ENCODE results near the gene COL6A1.
"Not testable (repeated sequence)": the region's sequence is repeated elsewhere in the genome, so short reads cannot be mapped to it uniquely, and the experiment has no call there.

The COL6A1 gene

GRCh38 chr21:45945066-45945867, 36.3 kb upstream of the COL6A1 start:
- DNase-seq (ENCODE audit: low spot score), result peak; percentile 26

GRCh38 chr21:45945868-45946210, 35.7 kb upstream of the COL6A1 start:
- peak; percentile 39 for DNase-seq (ENCODE audit: low spot score)

GRCh38 chr21:45947296-45947695, 34.3 kb upstream of the COL6A1 start:
- no peak for DNase-seq (ENCODE audit: low spot score)

GRCh38 chr21:45947716-45948255, 33.8 kb upstream of the COL6A1 start:
- no peak for DNase-seq (ENCODE audit: low spot score)

- peak; percentile 31 for DNase-seq (ENCODE audit: low spot score)
Observed at GRCh38 chr21:45948576-45949141, 32.9 kb upstream of the COL6A1 start.

GRCh38 chr21:45949928-45950739, 31.4 kb upstream of the COL6A1 start:
- peak; percentile 39 for DNase-seq (ENCODE audit: low spot score)

GRCh38 chr21:45950740-45951515, 30.6 kb upstream of the COL6A1 start:
- peak; percentile 91 for DNase-seq (ENCODE audit: low spot score)

- DNase-seq (ENCODE audit: low spot score), result no peak
Observed at GRCh38 chr21:45951676-45952075, 29.9 kb upstream of the COL6A1 start.

- DNase-seq (ENCODE audit: low spot score), result not testable (repeated sequence)
Observed at GRCh38 chr21:45952527-45952926, 29.0 kb upstream of the COL6A1 start.

- no peak for DNase-seq (ENCODE audit: low spot score)
Observed at GRCh38 chr21:45952974-45953373, 28.6 kb upstream of the COL6A1 start.

GRCh38 chr21:45954261-45954660, 27.3 kb upstream of the COL6A1 start:
- DNase-seq (ENCODE audit: low spot score), result peak; percentile 75

GRCh38 chr21:45954921-45955320, 26.6 kb upstream of the COL6A1 start:
- no peak for DNase-seq (ENCODE audit: low spot score)

- DNase-seq (ENCODE audit: low spot score), result no peak
Observed at GRCh38 chr21:45957551-45957950, 24.0 kb upstream of the COL6A1 start.

- no peak for DNase-seq (ENCODE audit: low spot score)
Observed at GRCh38 chr21:45957981-45958600, 23.5 kb upstream of the COL6A1 start.

GRCh38 chr21:45959182-45959581, 22.4 kb upstream of the COL6A1 start:
- DNase-seq (ENCODE audit: low spot score), result no peak

- DNase-seq (ENCODE audit: low spot score), result no peak
Observed at GRCh38 chr21:45959779-45960390, 21.7 kb upstream of the COL6A1 start.

GRCh38 chr21:45961408-45961807, 20.2 kb upstream of the COL6A1 start:
- DNase-seq (ENCODE audit: low spot score), result not testable (repeated sequence)

- no peak for DNase-seq (ENCODE audit: low spot score)
Observed at GRCh38 chr21:45962531-45963231, 18.9 kb upstream of the COL6A1 start.

- DNase-seq (ENCODE audit: low spot score), result no peak
Observed at GRCh38 chr21:45963232-45963570, 18.4 kb upstream of the COL6A1 start.

GRCh38 chr21:45964649-45965048, 16.9 kb upstream of the COL6A1 start:
- DNase-seq (ENCODE audit: low spot score), result no peak

Data from D341Med (cell line).